GM21367 (cell line): ENCODE data around the gene PIP4K2A.

Source experiments
- ATAC-seq: cut with Tn5 transposase; IDR thresholded peaks from one replicate; pipeline ENCODE4 v1.9.1; 2021; ENCODE audit not compliant: unreplicated experiment

Gene PIP4K2A

GRCh38 chr10:22643116-22643515 lies 71.3 kb downstream of the PIP4K2A start:
- no peak for ATAC-seq

- no peak for ATAC-seq
Measured at GRCh38 chr10:22641743-22642142, 72.6 kb downstream of the PIP4K2A start.

- no peak for ATAC-seq
Measured at GRCh38 chr10:22640359-22640758, 74.0 kb downstream of the PIP4K2A start.

GRCh38 chr10:22638863-22639262 lies 75.5 kb downstream of the PIP4K2A start:
- ATAC-seq, result no peak

- ATAC-seq, result no peak
Measured at GRCh38 chr10:22637491-22637890, 76.9 kb downstream of the PIP4K2A start.

GRCh38 chr10:22635650-22636049 lies 78.7 kb downstream of the PIP4K2A start:
- ATAC-seq, result no peak

GRCh38 chr10:22634606-22635459 lies 79.5 kb downstream of the PIP4K2A start:
- ATAC-seq, result no peak

- ATAC-seq, result no peak
Measured at GRCh38 chr10:22634093-22634492, 80.3 kb downstream of the PIP4K2A start.

GRCh38 chr10:22633528-22633927 lies 80.8 kb downstream of the PIP4K2A start:
- ATAC-seq, result no peak

- ATAC-seq, result no peak
Measured at GRCh38 chr10:22633106-22633505, 81.3 kb downstream of the PIP4K2A start.

GRCh38 chr10:22631646-22632278 lies 82.6 kb downstream of the PIP4K2A start:
- ATAC-seq, result no peak

GRCh38 chr10:22631185-22631584 lies 83.2 kb downstream of the PIP4K2A start:
- ATAC-seq, result no peak

GRCh38 chr10:22630234-22631174 lies 83.9 kb downstream of the PIP4K2A start:
- peak; percentile 78 for ATAC-seq

GRCh38 chr10:22629852-22630233 lies 84.5 kb downstream of the PIP4K2A start:
- ATAC-seq, result no peak

GRCh38 chr10:22629126-22629525 lies 85.3 kb downstream of the PIP4K2A start:
- no peak for ATAC-seq

- no peak for ATAC-seq
Measured at GRCh38 chr10:22628309-22628708, 86.1 kb downstream of the PIP4K2A start.

- ATAC-seq, result no peak
Measured at GRCh38 chr10:22626784-22627183, 87.6 kb downstream of the PIP4K2A start.

GRCh38 chr10:22625516-22626290 lies 88.7 kb downstream of the PIP4K2A start:
- ATAC-seq, result no peak

GRCh38 chr10:22624287-22624738 lies 90.1 kb downstream of the PIP4K2A start:
- no peak for ATAC-seq

- ATAC-seq, result no peak
Measured at GRCh38 chr10:22623633-22624253, 90.6 kb downstream of the PIP4K2A start.
